Activated CD8-positive, alpha-beta memory T cell treated with anti-CD3 and anti-CD28 coated beads for 4 hours (primary cell): ENCODE results near the gene TFPI2.

Source experiments
- DNase-seq, 2 donors: peaks; one replicate each; pipeline ENCODE4 v3.0.0-alpha.2; 2020; ENCODE audit warnings: low read depth in 2 of 2

The TFPI2 gene

DNA sequence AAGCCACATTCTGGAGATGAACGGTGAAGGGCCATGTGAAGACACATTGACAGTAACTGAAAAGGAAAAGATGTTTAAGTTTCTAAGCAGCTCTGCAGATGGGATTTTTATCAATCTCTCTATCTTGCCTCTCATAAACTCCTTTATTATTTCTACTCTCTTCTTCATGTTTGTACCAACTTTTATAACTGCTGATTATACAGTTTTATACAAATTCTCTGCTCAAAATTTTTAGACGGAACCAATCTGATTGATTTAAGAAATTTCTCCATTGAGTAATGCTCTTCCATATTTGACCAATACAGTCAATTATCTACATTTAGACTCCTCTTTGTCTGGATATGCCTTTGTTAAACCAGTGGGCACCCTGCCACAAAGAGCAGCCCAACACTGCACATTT, 31.7 kb downstream of the TFPI2 start:
- DNase-seq, result no peak

DNA sequence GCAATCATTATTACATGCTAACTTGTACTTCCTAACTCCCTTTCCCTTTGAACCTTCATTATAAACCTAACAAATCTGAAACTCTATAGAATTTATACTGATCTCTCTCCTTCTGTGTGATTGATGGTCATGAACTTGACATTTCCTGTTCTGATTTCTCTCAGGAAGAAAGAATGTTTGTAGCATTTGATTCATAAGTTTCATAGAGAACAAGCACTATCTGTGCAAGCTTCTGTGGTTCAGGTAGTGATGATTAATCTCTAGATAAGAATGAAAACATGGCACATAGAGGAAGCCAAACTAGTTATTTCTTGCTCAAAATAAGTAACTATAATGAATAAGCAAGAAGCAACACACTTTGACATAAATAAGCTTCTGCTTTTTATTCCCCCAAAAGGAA, 34.2 kb downstream of the TFPI2 start:
- DNase-seq, result no peak

DNA sequence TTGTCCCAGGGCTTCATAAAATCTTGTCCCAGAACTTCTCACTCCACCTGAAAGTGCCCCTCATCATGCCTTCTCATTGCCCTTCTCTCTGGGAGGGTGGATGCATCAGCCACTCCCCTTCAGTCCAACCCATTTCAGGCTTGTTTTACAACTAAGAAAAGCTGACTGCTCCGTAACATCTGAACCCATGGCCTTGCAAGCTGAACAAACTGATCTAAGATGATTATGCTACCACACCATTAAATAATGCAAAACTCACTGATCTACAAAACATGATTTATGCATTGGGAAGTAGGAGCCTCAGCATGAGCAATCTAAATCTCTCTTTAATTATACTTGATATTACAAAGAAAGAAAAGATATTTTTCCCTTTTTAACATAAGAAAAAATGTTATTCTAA, 34.8 kb downstream of the TFPI2 start:
- no peak for DNase-seq

DNA sequence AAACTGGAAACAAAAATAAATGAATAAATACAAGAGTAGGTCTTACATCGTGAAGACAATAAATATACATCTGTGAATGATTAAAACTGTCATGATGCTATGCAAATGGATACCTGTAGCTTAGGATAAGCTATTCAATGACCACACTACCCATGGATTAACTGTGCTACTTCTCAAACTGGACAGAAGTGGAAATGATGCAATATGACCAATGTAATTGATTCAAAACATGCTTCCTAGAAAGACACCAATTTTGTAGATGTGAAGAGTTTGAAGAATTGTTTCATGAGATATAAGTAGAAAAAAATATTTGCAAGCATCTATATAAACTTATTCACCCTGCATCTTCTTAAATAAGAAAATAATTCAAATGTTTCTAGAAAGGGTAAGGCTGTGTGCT, 36.1 kb downstream of the TFPI2 start:
- no peak for DNase-seq

DNA sequence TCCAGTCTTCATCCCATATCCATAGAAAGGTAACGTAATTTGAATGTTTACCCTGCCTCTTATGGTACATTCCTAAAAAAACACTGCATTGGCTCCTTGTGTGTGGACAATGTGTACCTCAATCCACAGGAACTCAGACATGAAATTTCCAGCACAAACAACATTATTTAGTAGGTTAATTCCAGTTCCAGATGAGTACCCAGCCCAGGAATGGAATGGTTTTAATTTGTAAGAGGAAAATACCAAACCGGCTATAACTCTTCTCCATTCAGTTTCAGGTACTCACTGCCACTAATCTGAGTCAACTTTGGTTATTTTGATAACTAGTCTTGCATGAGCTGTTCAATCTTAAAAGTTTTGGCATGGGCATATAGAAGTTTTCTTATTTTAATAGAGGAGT, 39.0 kb downstream of the TFPI2 start:
- no peak for DNase-seq

DNA sequence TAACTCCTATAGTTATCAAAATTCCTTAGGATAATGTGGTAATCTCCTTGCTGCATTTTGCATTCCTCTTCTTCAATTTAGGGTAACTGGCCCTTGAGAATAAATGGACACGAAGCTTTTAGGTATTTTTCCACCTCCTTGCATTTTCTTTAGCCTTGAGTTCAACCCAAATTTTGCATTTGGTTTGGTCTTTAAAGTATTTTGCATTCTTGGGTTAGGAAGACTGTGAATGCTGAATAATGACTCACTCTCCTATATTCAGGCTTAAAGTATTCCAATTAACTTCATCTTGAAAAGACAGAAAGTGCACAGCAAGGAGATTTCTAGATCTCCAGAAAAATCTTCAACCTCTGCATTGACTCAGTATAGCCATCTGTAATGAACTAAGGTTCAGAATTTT, 47.3 kb downstream of the TFPI2 start:
- no peak for DNase-seq

DNA sequence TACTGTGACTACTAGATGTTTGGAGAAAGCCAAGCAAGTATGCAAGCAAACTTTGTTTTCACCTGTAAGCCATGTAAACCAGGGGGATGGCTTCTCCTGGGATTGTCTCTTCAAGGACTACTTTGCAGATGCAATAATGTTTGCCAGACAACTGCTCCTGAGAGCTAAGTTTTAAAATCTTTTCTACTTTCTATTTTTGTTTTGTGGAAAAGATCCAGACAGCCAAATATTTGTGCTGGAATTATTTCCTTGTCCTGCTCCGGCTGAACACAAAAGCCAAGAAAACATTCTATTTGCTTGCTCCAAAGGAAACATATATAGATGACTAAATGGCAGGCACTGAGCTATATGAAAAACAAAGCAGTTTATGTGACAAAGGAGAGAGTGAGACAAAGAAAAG, 51.6 kb downstream of the TFPI2 start:
- DNase-seq, result no peak

DNA sequence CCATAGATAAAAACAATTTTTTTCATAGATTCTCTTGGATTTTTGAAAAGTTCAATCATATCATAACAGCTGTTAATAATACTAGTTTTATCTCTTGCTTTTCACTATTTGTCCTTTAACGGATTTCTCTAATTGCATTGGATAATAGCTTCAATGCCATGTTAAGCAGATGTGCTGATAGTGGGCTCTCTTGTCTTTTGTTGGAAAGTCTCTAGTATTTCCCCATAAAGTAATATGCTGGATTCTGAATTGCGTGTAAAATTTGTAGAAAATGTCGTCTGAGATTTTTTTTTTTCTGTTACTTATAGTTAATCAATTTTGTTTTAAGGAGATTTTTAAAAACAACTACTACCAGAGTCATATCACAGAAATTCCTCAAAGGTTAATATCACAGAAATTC, 53.3 kb downstream of the TFPI2 start:
- no peak for DNase-seq

DNA sequence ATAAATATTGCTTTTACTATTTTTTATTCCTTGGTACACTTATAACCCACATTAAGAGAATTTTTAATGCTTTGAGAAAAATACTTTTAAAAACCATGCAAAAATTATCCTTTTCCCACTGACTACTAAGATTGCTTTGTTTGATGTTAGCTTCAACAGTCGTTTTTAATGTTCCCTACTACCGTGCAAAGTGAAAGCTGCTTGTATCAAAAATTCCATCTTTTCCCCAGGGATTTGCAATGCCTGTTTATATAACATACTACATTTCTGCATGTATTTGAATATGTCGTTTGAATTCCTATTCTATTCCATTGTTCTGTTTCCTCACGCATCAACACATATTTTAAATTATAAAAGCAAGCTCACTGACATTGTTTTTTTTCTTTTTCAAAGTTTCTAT, 54.4 kb downstream of the TFPI2 start:
- DNase-seq, result no peak

DNA sequence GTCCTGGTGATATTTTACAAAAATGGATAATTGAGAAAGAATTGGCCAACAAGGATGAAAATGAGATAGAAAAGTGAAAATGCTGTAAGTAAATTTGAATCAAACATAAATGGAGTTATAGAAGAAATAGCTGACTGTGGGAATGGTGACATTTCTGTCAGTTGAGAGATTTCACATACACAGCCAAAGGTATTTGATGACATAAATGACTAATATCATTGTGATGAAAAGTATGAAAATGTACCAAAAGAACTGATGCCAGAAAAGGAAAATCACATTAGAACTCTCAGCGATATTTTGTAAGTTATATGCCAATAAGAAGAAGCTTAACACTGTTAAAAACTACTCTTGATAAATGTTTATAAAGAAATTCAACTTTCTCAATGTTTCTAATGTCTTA, 54.9 kb downstream of the TFPI2 start:
- DNase-seq, result no peak
